Kidney capillary endothelial cell (primary cell): Measurements from ENCODE around the gene MYD88.
"Not testable (repeated sequence)": the region's sequence is repeated elsewhere in the genome, so short reads cannot be mapped to it uniquely, and the experiment has no call there.

ENCODE experiments used
- DNase-seq: peaks from one replicate; pipeline ENCODE4 v3.0.0-alpha.2; 2018; ENCODE audit warnings: low spot score

Gene MYD88

GRCh38 chr3:38142959-38143358 lies 4.5 kb downstream of the MYD88 start:
- DNase-seq: no peak

DNA sequence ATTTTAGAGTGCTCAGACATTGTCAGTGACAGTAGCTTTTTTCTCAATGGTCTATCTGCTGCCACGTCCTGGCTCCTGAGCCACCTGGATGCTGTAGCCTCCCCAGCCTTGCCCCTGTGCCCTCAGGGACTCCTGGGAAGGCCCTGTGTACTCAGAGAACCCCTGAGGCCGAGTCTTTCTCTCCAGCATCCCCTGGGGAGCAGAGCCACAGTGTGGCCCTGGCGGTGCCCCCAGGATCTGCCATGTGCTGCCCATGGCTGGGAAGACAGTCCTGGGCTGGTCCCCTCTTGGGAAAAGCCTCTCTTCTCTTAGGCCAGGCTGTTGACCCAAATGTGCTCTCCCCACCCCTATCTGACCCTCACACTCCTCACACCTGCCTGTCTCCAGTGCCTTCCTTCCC lies 5.0 kb downstream of the MYD88 start:
- DNase-seq: no peak

GRCh38 chr3:38146504-38146903 lies 8.0 kb downstream of the MYD88 start:
- no peak for DNase-seq

DNA sequence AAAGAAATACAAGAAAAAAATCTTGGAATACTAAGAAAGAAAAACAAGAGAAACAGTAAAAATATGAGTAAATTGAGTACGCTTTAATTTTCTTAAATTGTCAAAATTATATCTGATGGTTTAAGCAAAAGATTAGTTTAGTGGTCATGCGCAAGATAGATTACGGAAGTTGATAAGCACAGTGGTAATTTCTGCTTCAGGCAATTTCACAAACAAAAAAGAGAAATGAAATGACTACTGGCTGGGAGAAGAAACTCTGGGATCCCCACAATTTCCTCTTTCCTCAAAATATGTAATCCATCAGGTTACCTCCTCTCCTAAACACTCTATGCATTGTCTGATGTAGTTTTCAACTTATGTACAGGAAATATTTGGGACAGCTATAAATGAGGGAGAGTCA lies 9.0 kb downstream of the MYD88 start:
- DNase-seq: no peak

DNA sequence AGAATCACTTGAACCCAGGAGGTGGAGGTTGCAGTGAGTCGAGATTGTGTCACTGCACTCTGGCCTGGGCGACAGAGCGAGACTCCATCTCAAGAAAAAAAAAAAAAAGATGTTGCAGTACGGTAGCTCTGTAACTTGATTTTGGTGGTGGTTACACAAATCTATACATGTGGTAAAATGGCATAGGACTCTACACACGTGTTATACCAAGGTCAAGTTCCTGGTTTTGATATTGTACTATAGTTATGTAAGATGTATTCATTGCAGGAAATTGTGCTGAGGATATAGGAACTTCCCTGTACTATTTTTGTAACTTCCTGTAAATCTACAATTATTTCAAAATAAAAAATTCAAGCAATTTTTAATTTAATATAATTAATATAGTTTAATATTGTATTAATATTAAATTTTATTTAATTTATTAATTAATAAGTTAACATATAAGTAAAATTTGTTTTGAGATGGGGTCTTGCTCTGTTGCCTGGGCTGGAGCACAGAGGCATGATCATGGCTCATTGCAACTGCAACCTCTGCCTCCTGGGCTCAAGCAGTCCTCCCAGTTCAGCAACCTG lies 9.9 kb downstream of the MYD88 start:
- no peak for DNase-seq

DNA sequence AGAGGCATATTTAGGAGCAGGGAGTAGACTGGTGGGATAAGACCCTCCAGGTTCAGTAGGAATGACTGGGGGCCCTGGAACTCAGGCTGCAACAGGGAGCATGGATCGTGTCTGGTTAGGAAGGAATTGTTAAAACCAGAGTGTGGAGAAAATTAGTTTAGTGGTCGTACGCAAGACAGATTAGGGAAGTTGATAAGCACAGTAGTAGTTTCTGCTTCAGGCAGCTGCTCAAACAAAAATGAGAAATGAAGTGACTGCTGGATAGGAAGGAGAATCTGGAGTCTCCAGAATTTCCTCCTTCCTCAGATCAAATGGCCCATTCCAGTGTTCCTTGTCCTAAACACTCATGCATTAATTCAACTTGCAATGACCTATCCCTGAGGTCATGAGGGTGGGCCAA lies 11.2 kb downstream of the MYD88 start:
- no peak for DNase-seq

DNA sequence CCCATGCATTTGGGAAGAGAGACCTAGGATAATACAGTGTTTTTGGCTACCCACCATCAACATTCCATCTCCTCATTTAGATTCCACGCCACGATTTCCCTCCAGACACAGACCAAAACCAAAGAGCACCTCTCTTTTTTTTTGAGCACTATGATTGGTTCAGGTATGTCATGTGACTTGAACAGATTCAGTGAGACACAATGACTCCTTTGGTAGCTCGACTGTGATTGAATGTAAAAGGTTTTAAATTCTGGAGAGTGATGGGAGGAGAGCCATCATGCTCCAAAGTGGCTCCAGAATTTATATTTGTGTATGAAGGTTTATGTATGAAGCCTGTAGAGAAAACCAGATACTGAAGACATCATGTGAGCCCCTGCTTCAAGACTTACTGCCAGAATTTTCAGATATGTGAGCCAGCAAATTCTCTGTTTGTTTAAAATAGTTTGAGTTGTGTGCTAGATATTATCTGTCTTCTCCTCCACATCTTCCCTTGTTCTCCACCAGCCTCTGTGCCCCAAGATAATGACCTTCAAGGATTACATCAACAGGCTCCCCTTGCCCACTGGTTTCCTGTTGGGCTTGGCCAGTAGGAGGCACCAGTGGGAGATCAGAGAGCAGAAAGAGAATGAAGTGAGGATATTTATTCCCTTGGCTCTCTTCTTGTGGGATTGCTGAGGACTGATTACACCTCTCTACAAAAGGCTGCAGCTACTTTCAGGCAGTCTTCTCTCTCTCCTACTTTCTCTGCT lies 12.5 kb downstream of the MYD88 start:
- no peak for DNase-seq

- DNase-seq: no peak
Observed at GRCh38 chr3:38151667-38152265, 13.3 kb downstream of the MYD88 start.

- DNase-seq: no peak
Observed at GRCh38 chr3:38152609-38153008, 14.1 kb downstream of the MYD88 start.

DNA sequence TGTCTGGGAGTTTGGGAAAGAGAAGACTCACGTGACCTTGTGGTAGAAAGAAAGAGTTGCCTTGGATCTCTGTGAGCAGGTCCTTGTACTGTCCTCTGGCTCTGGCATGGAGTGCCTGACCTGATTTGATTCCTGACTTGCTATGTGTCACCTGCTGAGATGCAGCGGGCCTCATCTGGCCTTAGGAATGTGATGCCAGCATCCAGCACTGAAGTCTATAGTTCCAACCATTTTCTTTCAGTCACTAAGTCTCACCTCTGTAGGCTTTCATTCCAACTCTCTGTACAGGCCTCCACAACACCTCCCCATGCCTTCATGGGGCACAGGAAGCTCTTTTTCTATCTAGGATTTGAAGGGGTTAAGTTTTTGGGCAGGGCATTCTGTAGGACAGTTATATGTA lies 14.8 kb downstream of the MYD88 start:
- DNase-seq: no peak

DNA sequence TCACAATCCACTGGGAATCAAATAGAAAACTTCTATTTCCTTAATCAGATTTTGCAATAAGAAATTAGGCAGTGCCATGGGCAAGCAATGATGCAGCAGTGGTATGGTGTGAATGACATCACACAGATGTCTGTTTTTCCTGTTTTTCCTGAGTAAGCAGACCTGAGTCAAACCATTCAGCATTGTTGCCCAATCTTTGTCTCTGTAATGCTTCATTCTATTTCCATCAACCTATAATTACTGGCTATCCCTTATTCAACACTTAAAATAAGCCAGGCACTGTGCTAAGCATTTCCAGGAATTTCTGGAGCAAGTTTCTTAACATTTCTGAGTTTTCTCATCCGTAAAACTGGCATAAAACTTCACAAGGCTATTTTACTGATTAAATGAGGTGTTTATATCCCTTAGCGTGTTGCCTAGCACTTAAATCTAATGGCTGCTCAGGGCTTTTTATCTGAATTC lies 15.6 kb downstream of the MYD88 start:
- peak; percentile 47 for DNase-seq

DNA sequence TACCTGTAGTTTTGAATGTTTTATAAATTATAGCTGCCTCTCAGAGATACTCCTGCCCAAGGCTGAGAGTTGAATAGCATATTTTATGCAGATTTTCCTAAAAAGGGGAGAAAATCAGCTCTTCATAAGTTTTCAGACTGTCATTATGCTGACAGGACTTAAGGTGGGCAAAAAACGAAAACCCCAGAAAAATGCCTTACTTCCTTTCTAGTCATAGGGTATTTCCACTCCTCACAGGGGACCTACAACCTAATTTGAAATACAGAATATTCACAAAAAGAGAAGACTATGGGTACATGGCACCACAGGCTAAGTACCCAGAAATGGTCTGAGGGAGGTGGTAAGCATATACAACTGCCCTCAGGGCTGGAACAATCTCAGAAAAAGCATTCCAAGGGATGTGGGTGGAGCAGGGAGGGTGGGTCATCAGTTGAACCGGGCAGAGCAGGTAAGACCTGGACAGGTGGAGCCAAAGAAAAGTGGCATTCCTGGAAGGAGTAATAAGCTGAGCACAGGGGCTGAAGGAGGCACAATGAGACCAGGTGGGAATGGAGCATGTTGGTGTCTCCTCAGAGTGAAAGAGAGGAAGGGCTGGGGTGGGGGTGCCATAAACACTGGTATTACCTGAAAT lies 16.3 kb downstream of the MYD88 start:
- DNase-seq: no peak

GRCh38 chr3:38155825-38156224 lies 17.4 kb downstream of the MYD88 start:
- DNase-seq: no peak

- DNase-seq: no peak
Observed at GRCh38 chr3:38157117-38157516, 18.7 kb downstream of the MYD88 start.

GRCh38 chr3:38157595-38157994 lies 19.1 kb downstream of the MYD88 start:
- DNase-seq: no peak

- no peak for DNase-seq
Observed at GRCh38 chr3:38158472-38158871, 20.0 kb downstream of the MYD88 start.

- DNase-seq: not testable (repeated sequence)
Observed at GRCh38 chr3:38160704-38161103, 22.2 kb downstream of the MYD88 start.

DNA sequence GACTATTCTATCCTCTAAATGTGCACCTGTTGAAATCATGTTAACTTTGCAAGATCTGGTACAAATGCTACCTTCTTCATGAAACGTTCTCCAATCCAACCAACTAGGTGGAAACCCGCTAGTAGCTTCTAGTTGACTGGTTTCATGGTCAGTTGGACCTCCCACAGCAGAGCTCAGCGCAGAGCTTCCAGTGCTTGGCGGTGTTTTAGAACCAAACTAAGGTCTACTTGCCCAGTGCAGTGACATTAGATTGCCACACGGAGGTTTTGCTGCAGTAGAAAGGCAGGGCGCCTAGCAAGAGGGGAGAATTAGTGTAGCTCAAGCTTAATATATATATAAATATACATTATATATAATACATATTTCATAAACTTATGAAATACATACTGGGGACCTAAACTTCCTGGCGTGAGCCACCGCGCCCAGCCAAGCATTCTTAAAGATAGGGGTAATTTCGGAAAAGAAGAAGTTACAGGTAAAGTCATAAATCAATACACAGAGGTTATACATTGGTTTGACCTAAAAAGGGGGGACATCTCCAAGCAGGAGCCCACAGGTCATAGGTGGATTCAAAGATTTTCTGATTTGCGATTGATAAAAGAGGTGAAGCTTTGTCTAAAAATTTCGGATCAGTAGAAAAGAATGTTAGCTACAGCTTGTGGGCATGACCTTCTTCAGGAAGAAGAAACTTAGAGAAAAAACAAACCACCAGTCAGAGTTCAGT lies 24.8 kb downstream of the MYD88 start:
- DNase-seq: no peak

- no peak for DNase-seq
Observed at GRCh38 chr3:38163841-38164642, 25.6 kb downstream of the MYD88 start.

GRCh38 chr3:38164643-38164951 lies 26.1 kb downstream of the MYD88 start:
- DNase-seq: no peak

- DNase-seq: peak; percentile 100
Observed at GRCh38 chr3:38164952-38165721, 26.7 kb downstream of the MYD88 start, which contains the start of gene OXSR1. OXSR1 (plus strand) TSS chr3:38165537; CDS start chr3:38165877, 340 bp downstream.
